GM10266 (cell line): Measurements from ENCODE around the gene CCDC34.

Experiments
- DNase-seq: peaks from one replicate; pipeline ENCODE4 v3.0.0; 2012; ENCODE audit errors: extremely low spot score
- TF ChIP-seq, protein P1 (sequence below): IDR thresholded peaks from 2 replicates; pipeline ENCODE4 v1.5.1; 2012; ENCODE audit warnings: mild to moderate bottlenecking, low read depth; ENCODE audit not compliant: control insufficient read depth, insufficient read depth; ENCODE audit errors: missing control alignments

CCDC34 gene, protein sequence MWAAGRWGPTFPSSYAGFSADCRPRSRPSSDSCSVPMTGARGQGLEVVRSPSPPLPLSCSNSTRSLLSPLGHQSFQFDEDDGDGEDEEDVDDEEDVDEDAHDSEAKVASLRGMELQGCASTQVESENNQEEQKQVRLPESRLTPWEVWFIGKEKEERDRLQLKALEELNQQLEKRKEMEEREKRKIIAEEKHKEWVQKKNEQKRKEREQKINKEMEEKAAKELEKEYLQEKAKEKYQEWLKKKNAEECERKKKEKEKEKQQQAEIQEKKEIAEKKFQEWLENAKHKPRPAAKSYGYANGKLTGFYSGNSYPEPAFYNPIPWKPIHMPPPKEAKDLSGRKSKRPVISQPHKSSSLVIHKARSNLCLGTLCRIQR

DNA sequence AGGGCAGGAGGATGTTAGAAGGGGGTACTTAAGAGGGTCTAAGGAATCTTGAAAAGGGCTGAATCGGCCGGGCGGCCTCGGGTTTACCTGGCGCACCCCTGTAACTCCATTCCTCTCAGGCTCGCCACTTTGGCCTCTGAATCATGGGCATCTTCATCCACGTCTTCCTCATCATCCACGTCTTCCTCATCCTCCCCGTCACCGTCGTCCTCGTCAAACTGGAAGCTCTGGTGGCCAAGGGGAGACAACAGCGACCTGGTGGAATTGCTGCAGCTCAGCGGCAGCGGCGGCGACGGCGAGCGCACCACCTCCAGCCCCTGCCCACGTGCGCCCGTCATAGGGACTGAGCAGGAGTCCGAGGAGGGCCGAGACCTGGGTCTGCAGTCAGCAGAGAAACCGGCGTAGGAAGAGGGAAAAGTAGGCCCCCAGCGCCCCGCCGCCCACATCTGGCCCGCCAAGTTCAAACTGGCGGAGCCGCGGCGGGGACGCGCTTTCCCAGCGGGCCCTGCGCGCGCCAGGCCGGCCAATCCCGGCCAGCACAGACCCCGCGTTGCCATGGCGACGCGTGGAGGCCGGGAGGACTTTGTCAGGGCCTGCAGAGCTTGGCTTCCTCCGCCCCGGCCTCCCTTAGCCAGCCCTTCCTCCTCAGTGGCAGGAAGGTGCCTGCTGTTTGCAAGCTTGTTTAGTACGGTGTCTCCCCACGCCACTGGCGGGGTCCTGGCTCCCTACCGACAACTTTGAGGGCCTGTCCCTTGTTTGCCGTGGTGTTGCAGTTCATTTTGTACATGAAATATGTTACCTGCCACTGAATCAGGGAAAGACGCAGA is at the start of gene CCDC34:
Gene CCDC34, minus strand, starts transcription at position 467 of the 827 bp plus-strand sequence. Its CDS starts 21 bp downstream, at position 446.
- TF ChIP-seq, protein P1, sequence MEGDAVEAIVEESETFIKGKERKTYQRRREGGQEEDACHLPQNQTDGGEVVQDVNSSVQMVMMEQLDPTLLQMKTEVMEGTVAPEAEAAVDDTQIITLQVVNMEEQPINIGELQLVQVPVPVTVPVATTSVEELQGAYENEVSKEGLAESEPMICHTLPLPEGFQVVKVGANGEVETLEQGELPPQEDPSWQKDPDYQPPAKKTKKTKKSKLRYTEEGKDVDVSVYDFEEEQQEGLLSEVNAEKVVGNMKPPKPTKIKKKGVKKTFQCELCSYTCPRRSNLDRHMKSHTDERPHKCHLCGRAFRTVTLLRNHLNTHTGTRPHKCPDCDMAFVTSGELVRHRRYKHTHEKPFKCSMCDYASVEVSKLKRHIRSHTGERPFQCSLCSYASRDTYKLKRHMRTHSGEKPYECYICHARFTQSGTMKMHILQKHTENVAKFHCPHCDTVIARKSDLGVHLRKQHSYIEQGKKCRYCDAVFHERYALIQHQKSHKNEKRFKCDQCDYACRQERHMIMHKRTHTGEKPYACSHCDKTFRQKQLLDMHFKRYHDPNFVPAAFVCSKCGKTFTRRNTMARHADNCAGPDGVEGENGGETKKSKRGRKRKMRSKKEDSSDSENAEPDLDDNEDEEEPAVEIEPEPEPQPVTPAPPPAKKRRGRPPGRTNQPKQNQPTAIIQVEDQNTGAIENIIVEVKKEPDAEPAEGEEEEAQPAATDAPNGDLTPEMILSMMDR = no peak
- peak; percentile 94 for DNase-seq

DNA sequence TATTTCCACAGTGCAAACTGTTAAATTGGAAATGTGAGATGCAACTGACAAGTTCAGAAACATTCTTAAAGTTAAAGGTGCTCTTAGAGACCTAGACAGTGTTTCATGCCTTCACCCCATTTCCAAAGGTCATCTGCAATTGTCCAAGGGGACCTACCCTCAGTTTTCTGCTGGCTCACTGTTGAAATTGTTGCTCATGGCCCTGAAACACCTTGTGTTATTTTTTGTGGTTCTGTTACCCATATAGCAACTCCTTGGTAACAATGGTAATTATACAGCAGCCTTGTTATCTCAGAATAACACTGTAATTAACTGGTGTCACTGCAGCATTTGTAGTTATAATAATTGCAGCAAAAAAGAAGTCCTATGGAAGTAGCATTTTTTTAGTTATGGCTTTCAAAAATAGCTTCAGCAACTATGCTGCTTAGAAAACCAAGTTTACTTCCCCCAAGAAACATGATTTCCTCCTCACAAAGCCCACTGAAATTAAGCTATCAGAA is 49.2 kb upstream of the CCDC34 start:
- TF ChIP-seq, protein P1 = no peak

DNA sequence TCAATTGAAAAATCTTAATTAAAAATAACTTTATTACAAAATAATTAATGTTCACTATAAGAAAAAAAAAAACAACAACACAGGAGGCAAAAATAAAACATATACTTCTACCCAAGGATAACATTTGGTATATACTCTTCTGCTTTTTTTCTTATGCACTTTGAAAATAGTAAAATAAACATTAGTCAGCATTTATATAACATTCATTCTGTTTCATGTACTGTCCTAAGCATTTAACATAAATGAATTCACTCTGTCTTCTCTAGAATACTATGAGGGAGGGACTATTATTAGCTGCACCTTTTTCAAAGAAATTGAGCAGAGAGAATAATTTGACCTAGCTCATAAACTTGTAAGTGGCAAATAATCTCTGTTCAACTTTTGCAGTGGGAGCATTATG is 48.3 kb upstream of the CCDC34 start:
- TF ChIP-seq, protein P1 = no peak
- no peak for DNase-seq

More for the DNA sequence above, 49.2 kb upstream of the CCDC34 start:
- DNase-seq = no peak

DNA sequence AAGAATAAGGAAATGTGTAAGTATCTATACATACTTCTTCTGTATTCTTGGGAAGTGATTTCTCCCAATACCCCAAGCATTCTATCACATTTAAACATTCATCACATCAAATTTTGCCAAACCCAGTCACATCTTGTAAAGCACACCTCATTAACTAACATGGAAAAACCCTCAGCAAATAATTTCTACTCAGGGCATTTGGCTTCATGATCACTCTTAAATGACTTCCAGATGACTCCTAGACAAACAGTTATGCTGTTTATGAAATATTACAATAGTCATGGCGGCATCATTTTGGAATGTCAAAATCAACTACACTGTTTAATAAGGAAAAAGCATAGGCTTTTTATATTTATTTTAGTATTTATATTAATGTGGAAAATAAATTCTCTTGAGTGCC is 47.3 kb upstream of the CCDC34 start:
- TF ChIP-seq, protein P1 = no peak
- DNase-seq = no peak

DNA sequence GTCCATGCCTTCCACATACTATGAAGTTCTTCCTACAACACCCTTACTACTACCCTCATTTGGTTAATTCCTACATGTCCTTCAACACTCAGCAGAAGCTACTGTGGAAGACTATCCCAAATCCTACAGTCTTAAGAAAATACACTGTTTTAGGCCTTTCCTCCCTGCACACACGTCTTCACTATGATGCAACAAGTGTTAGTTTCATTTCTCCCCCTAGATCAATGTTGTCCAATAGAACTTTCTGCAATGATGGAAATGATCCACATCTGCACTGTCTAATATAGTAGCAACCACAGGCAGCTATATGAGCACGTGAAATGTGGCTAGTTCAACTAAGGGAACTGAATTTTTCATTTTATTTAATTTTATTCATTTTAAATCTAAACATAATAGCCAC is 46.7 kb upstream of the CCDC34 start:
- no peak for DNase-seq
- TF ChIP-seq, protein P1 = no peak

DNA sequence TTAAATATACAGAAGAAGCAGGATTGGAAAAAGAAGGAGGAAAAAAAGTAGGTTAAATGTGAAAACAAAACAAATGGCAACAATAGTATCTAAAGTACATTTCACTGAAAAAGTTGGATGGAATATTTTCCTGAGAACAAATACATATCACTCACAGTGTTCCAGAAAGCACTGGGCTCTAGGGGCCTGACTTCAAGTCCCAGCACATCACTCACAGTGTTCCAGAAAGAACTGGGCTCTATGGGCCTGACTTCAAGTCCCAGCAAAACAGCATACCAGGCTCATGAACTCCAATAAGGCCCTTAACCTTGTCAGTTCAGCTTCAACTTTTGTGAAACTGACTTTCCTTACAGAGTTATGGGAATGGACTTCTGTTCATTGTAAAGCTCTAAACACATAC is 46.0 kb upstream of the CCDC34 start:
- TF ChIP-seq, protein P1 = no peak
- no peak for DNase-seq
